Measurements from ENCODE around the gene LANCL2.

Gene LANCL2

DNA sequence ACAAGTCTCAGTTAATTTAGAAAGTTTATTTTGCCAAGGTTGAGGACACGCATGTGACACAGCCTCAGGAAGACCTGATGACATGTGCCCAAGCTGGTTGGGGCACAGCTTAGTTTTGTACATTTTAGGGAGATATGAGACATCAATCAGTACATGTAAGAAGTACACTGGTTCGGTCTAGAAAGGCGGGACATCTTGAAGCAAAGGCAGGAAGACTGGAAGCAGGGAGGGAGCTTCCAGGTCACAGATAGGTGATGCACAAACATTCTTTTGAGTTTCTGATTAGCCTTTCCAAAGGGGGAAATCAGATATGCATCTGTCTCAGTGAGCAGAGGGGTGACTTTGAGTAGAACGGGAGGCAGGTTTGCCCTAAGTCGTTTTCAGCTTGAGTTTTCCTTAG lies 29.4 kb upstream of the LANCL2 start:
- H3K4me3 Mint-ChIP-seq, result no peak overlapping the region

DNA sequence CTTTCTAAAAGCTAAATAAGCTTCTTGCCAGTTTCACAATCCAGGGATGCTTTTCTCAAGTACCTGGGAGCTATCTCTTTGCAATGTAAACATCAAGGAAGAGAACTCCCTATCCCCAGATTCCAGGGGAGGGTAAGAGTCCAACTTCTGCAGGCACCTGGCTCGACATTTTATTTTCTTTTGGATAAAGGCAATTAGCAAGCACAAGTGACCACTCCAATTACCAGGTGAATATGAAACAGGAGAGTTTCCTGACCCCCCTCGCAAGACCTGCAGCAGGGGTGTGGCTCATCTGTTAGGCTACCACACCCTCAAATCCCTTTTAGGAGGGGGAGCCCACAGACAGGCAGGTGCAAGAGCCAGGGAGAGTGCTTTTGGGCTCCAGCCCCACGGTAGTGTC lies 28.6 kb upstream of the LANCL2 start:
- Mint-ChIP-seq H3K9me3 (peaks cover 4% of the 10 kb centered on the region), H3K27ac (no peak overlapping the region), H3K36me3 (ENCODE audit: low read depth) (no peaks in the 10 kb centered on the region), H3K4me3 (no peak overlapping the region), H3K27me3 (ENCODE audit: low read depth, poor library complexity) (no peaks in the 10 kb centered on the region), H3K4me1 (no peaks in the 10 kb centered on the region)
- DNase-seq, result no peak
- TF ChIP-seq, protein P1, sequence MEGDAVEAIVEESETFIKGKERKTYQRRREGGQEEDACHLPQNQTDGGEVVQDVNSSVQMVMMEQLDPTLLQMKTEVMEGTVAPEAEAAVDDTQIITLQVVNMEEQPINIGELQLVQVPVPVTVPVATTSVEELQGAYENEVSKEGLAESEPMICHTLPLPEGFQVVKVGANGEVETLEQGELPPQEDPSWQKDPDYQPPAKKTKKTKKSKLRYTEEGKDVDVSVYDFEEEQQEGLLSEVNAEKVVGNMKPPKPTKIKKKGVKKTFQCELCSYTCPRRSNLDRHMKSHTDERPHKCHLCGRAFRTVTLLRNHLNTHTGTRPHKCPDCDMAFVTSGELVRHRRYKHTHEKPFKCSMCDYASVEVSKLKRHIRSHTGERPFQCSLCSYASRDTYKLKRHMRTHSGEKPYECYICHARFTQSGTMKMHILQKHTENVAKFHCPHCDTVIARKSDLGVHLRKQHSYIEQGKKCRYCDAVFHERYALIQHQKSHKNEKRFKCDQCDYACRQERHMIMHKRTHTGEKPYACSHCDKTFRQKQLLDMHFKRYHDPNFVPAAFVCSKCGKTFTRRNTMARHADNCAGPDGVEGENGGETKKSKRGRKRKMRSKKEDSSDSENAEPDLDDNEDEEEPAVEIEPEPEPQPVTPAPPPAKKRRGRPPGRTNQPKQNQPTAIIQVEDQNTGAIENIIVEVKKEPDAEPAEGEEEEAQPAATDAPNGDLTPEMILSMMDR (IDR thresholded peaks at IDR 0.05), result no peak

More for the DNA sequence above, 29.4 kb upstream of the LANCL2 start:
- TF ChIP-seq, protein P1 (IDR thresholded peaks at IDR 0.05), result no peak
- no peaks in the 10 kb centered on the region for H3K36me3 Mint-ChIP-seq (ENCODE audit: low read depth)
- no peak for DNase-seq
- H3K4me1 Mint-ChIP-seq, result no peaks in the 10 kb centered on the region
- H3K27ac Mint-ChIP-seq, result no peak overlapping the region
- H3K9me3 Mint-ChIP-seq, result peaks cover 4% of the 10 kb centered on the region
- H3K27me3 Mint-ChIP-seq (ENCODE audit: low read depth, poor library complexity), result no peaks in the 10 kb centered on the region

DNA sequence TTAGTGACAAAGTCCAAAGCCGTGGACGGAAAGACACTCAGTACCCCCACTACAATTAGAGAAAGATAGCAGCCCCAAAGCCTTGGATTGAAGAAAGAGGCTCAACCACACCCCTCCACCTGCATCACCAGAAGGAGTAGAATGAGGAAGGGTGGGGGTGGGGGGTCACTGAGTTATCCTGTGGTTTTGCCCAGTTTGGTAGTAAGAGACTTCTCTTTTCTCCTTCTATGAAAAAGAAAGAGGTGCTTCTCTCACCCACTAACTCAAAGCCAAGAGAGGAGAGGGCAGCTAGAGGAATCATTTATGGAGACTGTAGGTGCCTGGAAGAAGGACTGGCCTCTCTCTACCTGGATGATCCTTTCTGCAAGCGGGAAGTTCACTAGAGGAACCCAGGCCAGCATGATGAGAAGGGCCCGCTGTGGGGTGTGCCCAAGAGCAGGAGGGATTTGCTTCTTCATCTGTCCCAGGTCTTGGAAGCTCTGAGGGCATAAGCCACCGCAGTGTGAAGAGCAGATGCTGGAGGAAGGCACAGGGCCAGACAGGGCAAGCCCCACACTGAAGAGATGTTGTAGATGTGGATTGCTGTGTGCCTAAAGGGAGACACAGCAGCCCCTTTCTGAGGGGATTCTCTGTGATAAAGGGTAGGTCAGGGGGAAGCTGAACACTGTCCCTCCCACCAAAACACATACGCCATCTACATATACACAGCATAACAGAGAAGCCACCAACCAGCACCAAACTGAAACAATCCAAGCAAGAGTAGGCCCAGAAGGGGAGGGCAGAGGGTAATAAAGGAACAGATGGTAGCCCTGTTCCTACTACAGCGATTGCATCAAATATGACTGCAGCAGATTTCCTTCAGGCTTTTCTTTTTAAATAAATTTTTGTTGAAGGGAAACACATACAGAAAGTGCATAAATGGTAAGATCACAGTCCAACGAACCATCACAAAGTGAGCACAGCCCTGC lies 25.8 kb upstream of the LANCL2 start:
- Mint-ChIP-seq H3K4me1 (no peaks in the 10 kb centered on the region), H3K27me3 (ENCODE audit: low read depth, poor library complexity) (no peaks in the 10 kb centered on the region), H3K9me3 (peaks cover 8% of the 10 kb centered on the region), H3K27ac (no peak overlapping the region), H3K36me3 (ENCODE audit: low read depth) (no peaks in the 10 kb centered on the region), H3K4me3 (no peak overlapping the region)
- TF ChIP-seq, protein P1 (IDR thresholded peaks at IDR 0.05), result no peak
- no peak for DNase-seq

DNA sequence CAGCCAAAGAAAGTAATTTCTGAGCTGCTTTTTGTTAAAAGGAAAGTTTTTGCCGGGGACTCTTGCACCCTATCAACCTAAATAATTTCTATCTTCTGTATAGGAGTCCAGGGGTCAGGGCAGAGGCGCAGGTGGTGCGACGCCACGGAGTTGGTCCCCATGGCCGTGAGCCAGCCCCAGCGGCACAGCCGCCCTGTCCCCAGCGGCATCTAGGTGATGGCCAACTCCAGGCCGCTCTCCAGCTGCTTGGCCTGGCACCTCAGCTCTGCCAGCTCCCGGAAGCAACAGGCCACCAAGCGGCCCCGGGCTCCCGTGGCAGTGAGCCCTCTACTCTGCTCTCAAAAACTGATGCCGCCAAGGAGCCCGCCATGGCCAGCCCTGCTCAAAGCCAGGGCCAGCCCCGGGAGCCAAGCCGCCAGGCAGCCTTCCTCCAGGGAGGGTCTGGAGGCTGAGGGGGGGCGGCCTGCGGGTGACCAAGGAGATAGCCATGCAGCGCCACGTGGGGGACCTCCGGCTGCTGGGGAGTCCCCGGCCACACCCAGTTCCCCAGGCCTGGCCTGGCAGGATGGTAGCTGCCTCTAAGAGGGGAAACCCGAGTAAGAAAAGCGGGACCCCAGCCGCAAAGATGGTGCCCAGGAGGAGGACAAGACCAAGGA lies 22.8 kb upstream of the LANCL2 start:
- H3K9me3 Mint-ChIP-seq, result peaks cover 20% of the 10 kb centered on the region
- TF ChIP-seq, protein P1 (IDR thresholded peaks at IDR 0.05), result no peak
- DNase-seq, result no peak
- no peak overlapping the region for H3K4me3 Mint-ChIP-seq
- H3K27ac Mint-ChIP-seq, result no peak overlapping the region
- H3K36me3 Mint-ChIP-seq (ENCODE audit: low read depth), result no peaks in the 10 kb centered on the region
- H3K4me1 Mint-ChIP-seq, result no peaks in the 10 kb centered on the region
- H3K27me3 Mint-ChIP-seq (ENCODE audit: low read depth, poor library complexity), result no peaks in the 10 kb centered on the region

DNA sequence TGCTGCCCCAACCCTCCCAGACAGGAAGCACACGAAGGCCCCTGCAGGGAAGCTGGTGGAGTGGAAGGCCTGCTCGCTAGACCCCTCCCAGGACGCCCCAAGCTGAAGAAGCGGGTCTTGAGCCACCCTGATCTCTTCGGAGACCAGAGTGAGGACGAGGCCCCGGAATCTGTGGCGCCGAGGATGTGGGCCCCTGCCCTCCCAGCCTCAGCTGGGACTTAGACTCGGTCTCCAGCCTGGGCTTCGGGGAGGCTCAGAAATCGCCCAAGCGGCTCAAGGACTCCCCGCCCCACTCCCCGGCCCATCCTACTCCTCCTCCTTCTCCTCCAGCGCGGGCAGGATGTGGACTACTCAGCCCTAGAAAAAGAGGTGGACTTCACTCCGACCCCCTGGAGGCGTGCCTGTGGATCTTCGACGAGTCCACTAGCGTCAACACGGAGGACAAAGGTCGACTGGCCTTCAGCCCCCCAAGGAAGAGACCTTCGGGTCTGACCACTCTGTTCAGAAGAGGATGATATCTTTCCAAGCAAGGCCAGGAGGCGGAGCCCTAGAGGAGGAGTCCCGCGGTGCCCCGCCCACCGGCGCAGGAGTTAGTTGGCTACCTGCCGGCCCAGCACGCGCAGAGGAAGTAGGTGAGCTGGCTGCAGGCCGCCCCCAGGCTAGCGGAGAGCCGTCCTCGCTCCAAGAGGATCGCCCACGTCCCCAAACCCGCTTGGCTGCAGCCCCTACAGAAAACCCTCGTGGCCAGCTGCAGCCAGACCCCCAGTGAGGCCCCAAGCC lies 21.9 kb upstream of the LANCL2 start:
- DNase-seq, result no peak
- H3K36me3 Mint-ChIP-seq (ENCODE audit: low read depth), result no peaks in the 10 kb centered on the region
- no peak overlapping the region for H3K4me3 Mint-ChIP-seq
- H3K27ac Mint-ChIP-seq, result no peak overlapping the region
- peaks cover 20% of the 10 kb centered on the region for H3K9me3 Mint-ChIP-seq
- TF ChIP-seq, protein P1 (IDR thresholded peaks at IDR 0.05), result no peak
- H3K4me1 Mint-ChIP-seq, result no peaks in the 10 kb centered on the region
- H3K27me3 Mint-ChIP-seq (ENCODE audit: low read depth, poor library complexity), result no peaks in the 10 kb centered on the region
